Natural killer cell (primary cell): ENCODE results near the gene RAB1B. TPM values are rescaled to one million over a fixed set of nuclear protein-coding genes. Genes with fewer than 3 reads are reported as not detected.
"Not testable (repeated sequence)": the region's sequence is repeated elsewhere in the genome, so short reads cannot be mapped to it uniquely, and the experiment has no call there.

Experiments
- ATAC-seq, 3 donors: fragments of 150-1000 bp in 2 of 3; fragments of 200-7000 bp in 1 of 3; cut with Tn5 transposase; 1 replicate in 1 of 3; 2 replicates in 2 of 3; pipeline ENCODE4 v1.10.0; 2021; ENCODE audit warnings: mild to moderate bottlenecking in 2 of 3, moderate library complexity in 2 of 3
- DNase-seq, 2 donors: peaks; one replicate each; pipeline versions ENCODE4 v3.0.0 to v3.0.0-alpha.2; 2013 to 2021; ENCODE audit warnings: mixed read lengths in 1 of 2
- H3K27ac ChIP-seq: one replicate; pipeline ENCODE4 v1.5.1; 2013; ENCODE audit warnings: mild to moderate bottlenecking, low read length
- H3K27me3 ChIP-seq: one replicate; pipeline ENCODE4 v1.6.1; 2013; ENCODE audit warnings: low read length; ENCODE audit not compliant: control insufficient read depth, insufficient read depth
- H3K36me3 ChIP-seq: one replicate; pipeline ENCODE4 v1.6.1; 2013; ENCODE audit warnings: low read length; ENCODE audit not compliant: control insufficient read depth, insufficient read depth
- H3K4me1 ChIP-seq: one replicate; pipeline ENCODE4 v1.6.1; 2013; ENCODE audit warnings: low read length; ENCODE audit not compliant: control insufficient read depth, insufficient read depth
- H3K4me3 ChIP-seq: one replicate; pipeline ENCODE4 v1.5.1; 2013; ENCODE audit warnings: low read length
- H3K9me3 ChIP-seq: one replicate; pipeline ENCODE4 v1.6.1; 2013; ENCODE audit warnings: low read length; ENCODE audit not compliant: control insufficient read depth, insufficient read depth
- H3K27ac Mint-ChIP-seq, 2 donors: one replicate each; pipeline ENCODE4 v1.8.0; 2022; ENCODE audit warnings: mild to moderate bottlenecking in 2 of 2, mixed read lengths in 2 of 2, moderate library complexity in 1 of 2
- H3K27me3 Mint-ChIP-seq, 2 donors: one replicate each; pipeline ENCODE4 v1.8.0; 2022; ENCODE audit warnings: low read depth in 2 of 2, mixed read lengths in 2 of 2
- H3K36me3 Mint-ChIP-seq: one replicate; pipeline ENCODE4 v1.8.0; 2022; ENCODE audit warnings: mixed read lengths
- H3K4me1 Mint-ChIP-seq, 2 donors: one replicate each; pipeline ENCODE4 v1.8.0; 2022; ENCODE audit warnings: mixed read lengths in 2 of 2
- H3K4me3 Mint-ChIP-seq: one replicate; pipeline ENCODE4 v1.8.0; 2022; ENCODE audit warnings: mild to moderate bottlenecking, moderate library complexity, mixed read lengths
- H3K9me3 Mint-ChIP-seq, 2 donors: one replicate each; pipeline ENCODE4 v1.8.0; 2022; ENCODE audit warnings: mixed read lengths in 2 of 2
- CTCF ChIP-seq: fragments of 200-600 bp; IDR thresholded peaks from one replicate; pipeline ENCODE4 v1.8.0; 2022; ENCODE audit warnings: antibody characterized with exemption
- WGBS: methylation state at CpG from one replicate; pipeline ENCODE4 v1.1.7; 2013; ENCODE audit warnings: missing lambda C conversion rate; ENCODE audit not compliant: insufficient coverage; 5-methylcytosine and 5-hydroxymethylcytosine counted together
- intact Hi-C: fragments of 100-400 bp; cut with micrococcal nuclease; formaldehyde crosslinking; loops from one replicate; pipeline ENCODE4 v1.14.2; 2022
- total RNA-seq, 4 donors: library from RNA; stranded (reverse); fragments of 120-200 nt in 1 of 4; gene quantifications; one replicate each; pipeline versions ENCODE4 v1.2.3 to v1.2.4, GENCODE V29; 2013 to 2022

RAB1B gene
- total RNA-seq, 3 donors from 2014 or later (not counting 1 experiment from before 2014, with no cell fraction given): 116 to 144 (median 132) TPM

- intact Hi-C loops: loop anchor here (2.0 kb wide), 1 partner anchor 16 kb away; no protein-coding TSS in a partner anchor
- H3K9me3 ChIP-seq: no peaks in the 10 kb centered on the region
- DNase-seq (no peak), ATAC-seq (no peak)
- H3K36me3 ChIP-seq: peaks cover 11% of the 10 kb centered on the region
- H3K27me3 ChIP-seq: no peaks in the 10 kb centered on the region
- Mint-ChIP-seq H3K27me3 (no peaks in the 10 kb centered on the region), H3K4me3 (no peak overlapping the region), H3K9me3 (no peaks in the 10 kb centered on the region), H3K4me1 (peaks cover 0 to 4% of the 10 kb centered on the region in 2 donors), H3K36me3 (no peaks in the 10 kb centered on the region), H3K27ac (peak overlapping the region; percentile 19 to 52)
- no peak for TF ChIP-seq CTCF
- WGBS: 91% methylated on average over 6 of the region's 6 CpGs
- no peaks in the 10 kb centered on the region for H3K4me1 ChIP-seq
- H3K4me3 ChIP-seq: no peak overlapping the region
- no peak overlapping the region for H3K27ac ChIP-seq
Observed at GRCh38 chr11:66248903-66249302, 19.5 kb upstream of the RAB1B start.

- peaks cover 4% of the 10 kb centered on the region for H3K36me3 ChIP-seq
- DNase-seq (no peak), ATAC-seq (no peak)
- no peak overlapping the region for H3K4me3 Mint-ChIP-seq
- no peaks in the 10 kb centered on the region for H3K27me3 ChIP-seq
- no peaks in the 10 kb centered on the region for H3K36me3 Mint-ChIP-seq
- H3K4me1 Mint-ChIP-seq: peaks cover 8% of the 10 kb centered on the region in 2 donors
- TF ChIP-seq CTCF: no peak
- H3K4me3 ChIP-seq: no peak overlapping the region
- H3K27ac Mint-ChIP-seq: peak overlapping the region in 1 of 2 donors; percentile 31
- intact Hi-C loops: no loop called here
- H3K27ac ChIP-seq: no peak overlapping the region
- no peaks in the 10 kb centered on the region for H3K9me3 ChIP-seq
- H3K9me3 Mint-ChIP-seq: no peaks in the 10 kb centered on the region
- H3K4me1 ChIP-seq: peaks cover 7% of the 10 kb centered on the region
- WGBS: 89% methylated on average over 6 of the region's 7 CpGs
- H3K27me3 Mint-ChIP-seq: no peaks in the 10 kb centered on the region
Observed at GRCh38 chr11:66251809-66252208, 16.6 kb upstream of the RAB1B start.

- DNase-seq, intact Hi-C loops, H3K27ac ChIP-seq, H3K4me3 ChIP-seq, H3K27me3 ChIP-seq, H3K36me3 Mint-ChIP-seq, H3K4me3 Mint-ChIP-seq, H3K36me3 ChIP-seq, H3K27me3 Mint-ChIP-seq, ATAC-seq, H3K9me3 Mint-ChIP-seq, H3K9me3 ChIP-seq: not testable (repeated sequence)
- H3K4me1 ChIP-seq: peaks cover 13% of the 10 kb centered on the region
- 94% methylated on average over 6 of the region's 6 CpGs for WGBS
- peaks cover 12% of the 10 kb centered on the region in 2 donors for H3K4me1 Mint-ChIP-seq
- peak overlapping the region; percentile 20 to 67 for H3K27ac Mint-ChIP-seq
Observed at GRCh38 chr11:66253081-66253480, 15.4 kb upstream of the RAB1B start.

GRCh38 chr11:66258473-66258893, 10.0 kb upstream of the RAB1B start:
- peak overlapping the region; percentile 86 for H3K27ac ChIP-seq
- H3K27me3 ChIP-seq: no peaks in the 10 kb centered on the region
- Mint-ChIP-seq H3K36me3 (no peaks in the 10 kb centered on the region), H3K4me1 (peaks cover 20 to 28% of the 10 kb centered on the region in 2 donors), H3K27ac (peak overlapping the region; percentile 52 to 93), H3K27me3 (no peaks in the 10 kb centered on the region), H3K4me3 (peak overlapping the region; percentile 80), H3K9me3 (no peaks in the 10 kb centered on the region)
- peaks cover 20% of the 10 kb centered on the region for H3K4me1 ChIP-seq
- ATAC-seq: peak in 1 of 3 donors; percentile 0
- intact Hi-C loops: loop anchor here (1.0 kb wide), 1 partner anchor 36 kb away; no protein-coding TSS in a partner anchor
- peak overlapping the region; percentile 96 for H3K4me3 ChIP-seq
- no peak for DNase-seq
- WGBS: 9% methylated on average over 28 of the region's 28 CpGs
- no peaks in the 10 kb centered on the region for H3K9me3 ChIP-seq
- H3K36me3 ChIP-seq: peaks cover 26% of the 10 kb centered on the region
- peak; percentile 45 for TF ChIP-seq CTCF
